Kidney (tissue), 14 donors: ENCODE measurements around the gene ZPLD1. TPM values are rescaled to one million over a fixed set of nuclear protein-coding genes. Genes with fewer than 3 reads are reported as not detected.

ENCODE experiments used
- DNase-seq, 5 donors: peaks; one replicate each; pipeline ENCODE4 v3.0.0-alpha.2; 2013 to 2020
- FAIRE-seq: peaks from 2 replicates; lab custom pipeline; 2012; peaks lifted over from hg19 to GRCh38; lab: Jason Lieb, UNC
- H3K27ac ChIP-seq, 2 donors: one replicate each; pipeline ENCODE4 v1.7.0; 2013; ENCODE audit warnings: low read depth in 2 of 2, low read length in 2 of 2, inconsistent platforms in 1 of 2
- H3K27me3 ChIP-seq: one replicate; pipeline ENCODE4 v1.7.1; 2013; ENCODE audit warnings: low read length, inconsistent platforms; ENCODE audit not compliant: control insufficient read depth, insufficient read depth
- H3K36me3 ChIP-seq, 3 donors: one replicate each; pipeline versions ENCODE4 v1.7.0 to v1.7.1; 2013; ENCODE audit warnings: low read length in 3 of 3, control low read depth in 1 of 3, inconsistent platforms in 1 of 3; ENCODE audit not compliant: insufficient read depth in 3 of 3, control insufficient read depth in 2 of 3
- H3K4me1 ChIP-seq, 3 donors: one replicate each; pipeline versions ENCODE4 v1.7.0 to v1.7.1; 2013; ENCODE audit warnings: low read length in 3 of 3, inconsistent platforms in 1 of 3, low read depth in 1 of 3; ENCODE audit not compliant: control insufficient read depth in 2 of 3, insufficient read depth in 2 of 3
- H3K4me3 ChIP-seq, 3 donors: one replicate each; pipeline versions ENCODE4 v1.7.0 to v1.8.1; 2013; ENCODE audit warnings: low read length in 3 of 3, control low read depth in 1 of 3, inconsistent platforms in 1 of 3
- H3K9ac ChIP-seq, 3 donors: one replicate each; pipeline versions ENCODE4 v1.7.0 to v1.7.1; 2013; ENCODE audit warnings: low read length in 3 of 3, control low read depth in 1 of 3, inconsistent platforms in 1 of 3
- H3K9me3 ChIP-seq, 3 donors: one replicate each; pipeline versions ENCODE4 v1.7.0 to v1.7.1; 2013; ENCODE audit warnings: low read length in 3 of 3, control low read depth in 1 of 3, inconsistent platforms in 1 of 3; ENCODE audit not compliant: control insufficient read depth in 2 of 3, insufficient read depth in 1 of 3
- intact Hi-C: fragments of 100-400 bp; cut with DNase I; formaldehyde crosslinking; loops from one replicate; pipeline ENCODE4 v1.11.1; 2022
- polyA plus RNA-seq: library from polyadenylated mRNA; stranded (reverse); fragments of 350-450 nt; fragmentation: Illumina TruSeq; extraction: RNeasy Lipid Tissue Mini Kit (QIAGEN cat#74804); gene quantifications from one replicate; pipeline ENCODE4 v1.2.3, GENCODE V29; 2014; ENCODE audit warnings: low read depth, low replicate concordance; ENCODE audit not compliant: insufficient read depth
- total RNA-seq: library from RNA; stranded (reverse); fragmentation: NEBNext Ultra II Directional; extraction: Animal tissue kit (Norgen Biotek cat#: 25700); gene quantifications from one replicate; pipeline ENCODE4 v1.2.1, GENCODE V29; 2021
- TF ChIP-seq, protein P1 (sequence below): IDR thresholded peaks from 3 replicates; pipeline ENCODE4 v1.5.1; 2012; ENCODE audit warnings: mild to moderate bottlenecking, moderate library complexity, borderline replicate concordance; ENCODE audit not compliant: insufficient read depth; ENCODE audit errors: extremely low read depth
- donor health status: control.
- donor health status: control.
- donor health status: control.
- donor health status: control.
- donor health status: control.
- donor health status: DM: yes; HTN: yes; CAD: no.
- donor health status: Normal renal cell carcinoma (clear cell type).

The ZPLD1 gene
- total and polyA plus RNA-seq, 2 donors from 2014 or later = 1.2 TPM; not detected in 1

DNA sequence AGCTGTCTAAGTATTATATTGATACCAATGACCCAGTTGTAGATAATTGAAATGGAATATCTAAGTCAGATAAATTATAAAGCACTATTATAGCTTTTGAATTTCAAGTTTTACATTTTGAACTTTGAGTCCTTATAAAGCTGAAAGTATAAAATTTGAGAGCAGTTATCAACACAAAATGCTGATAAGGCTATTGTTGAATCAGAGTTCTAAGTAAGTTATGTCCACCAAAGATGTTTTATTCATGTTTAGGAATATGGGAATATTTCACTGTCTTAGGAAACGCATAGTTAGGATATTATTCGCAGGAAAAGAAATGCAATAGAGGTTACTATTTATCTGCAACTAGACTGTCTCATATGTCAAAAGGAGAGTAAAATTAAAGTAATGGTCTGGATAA lies 29.4 kb downstream of the ZPLD1 start:
- no peak overlapping the region for H3K27ac ChIP-seq
- TF ChIP-seq, protein P1, sequence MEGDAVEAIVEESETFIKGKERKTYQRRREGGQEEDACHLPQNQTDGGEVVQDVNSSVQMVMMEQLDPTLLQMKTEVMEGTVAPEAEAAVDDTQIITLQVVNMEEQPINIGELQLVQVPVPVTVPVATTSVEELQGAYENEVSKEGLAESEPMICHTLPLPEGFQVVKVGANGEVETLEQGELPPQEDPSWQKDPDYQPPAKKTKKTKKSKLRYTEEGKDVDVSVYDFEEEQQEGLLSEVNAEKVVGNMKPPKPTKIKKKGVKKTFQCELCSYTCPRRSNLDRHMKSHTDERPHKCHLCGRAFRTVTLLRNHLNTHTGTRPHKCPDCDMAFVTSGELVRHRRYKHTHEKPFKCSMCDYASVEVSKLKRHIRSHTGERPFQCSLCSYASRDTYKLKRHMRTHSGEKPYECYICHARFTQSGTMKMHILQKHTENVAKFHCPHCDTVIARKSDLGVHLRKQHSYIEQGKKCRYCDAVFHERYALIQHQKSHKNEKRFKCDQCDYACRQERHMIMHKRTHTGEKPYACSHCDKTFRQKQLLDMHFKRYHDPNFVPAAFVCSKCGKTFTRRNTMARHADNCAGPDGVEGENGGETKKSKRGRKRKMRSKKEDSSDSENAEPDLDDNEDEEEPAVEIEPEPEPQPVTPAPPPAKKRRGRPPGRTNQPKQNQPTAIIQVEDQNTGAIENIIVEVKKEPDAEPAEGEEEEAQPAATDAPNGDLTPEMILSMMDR = no peak
- H3K27me3 ChIP-seq = no peaks in the 10 kb centered on the region
- H3K36me3 ChIP-seq = no peaks in the 10 kb centered on the region
- intact Hi-C loops = no loop called here
- DNase-seq = no peak
- no peaks in the 10 kb centered on the region for H3K9me3 ChIP-seq
- no peak overlapping the region for H3K9ac ChIP-seq
- no peak for FAIRE-seq
- H3K4me3 ChIP-seq = no peak overlapping the region
- no peaks in the 10 kb centered on the region for H3K4me1 ChIP-seq

GRCh38 chr3:102466001-102466400 lies 31.2 kb downstream of the ZPLD1 start:
- FAIRE-seq (no peak), DNase-seq (peak in 1 of 5 donors; percentile 30)
- H3K36me3 ChIP-seq = no peaks in the 10 kb centered on the region
- H3K4me3 ChIP-seq = no peak overlapping the region
- H3K27me3 ChIP-seq = no peaks in the 10 kb centered on the region
- TF ChIP-seq, protein P1 = no peak
- no peaks in the 10 kb centered on the region for H3K9me3 ChIP-seq
- intact Hi-C loops = no loop called here
- no peak overlapping the region for H3K9ac ChIP-seq
- no peaks in the 10 kb centered on the region for H3K4me1 ChIP-seq
- no peak overlapping the region for H3K27ac ChIP-seq

DNA sequence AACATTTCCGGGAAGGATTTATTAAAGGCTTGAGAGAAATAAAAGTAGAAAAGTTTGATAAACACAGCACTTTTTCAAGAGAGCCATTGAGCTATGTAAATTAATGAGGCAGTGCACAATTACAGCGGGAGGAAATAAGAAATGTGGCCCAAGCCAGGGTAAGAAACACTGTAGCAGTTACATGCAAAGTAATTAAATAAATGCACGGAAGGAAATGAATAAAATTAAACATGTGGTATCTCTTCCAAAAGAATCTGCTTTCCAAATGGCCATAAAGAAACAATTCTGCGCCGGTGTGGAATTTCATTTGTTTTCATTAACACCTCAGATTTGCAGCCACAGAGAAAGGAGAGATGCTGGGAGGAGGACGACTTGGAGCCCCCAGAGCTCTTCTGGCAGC lies 35.3 kb downstream of the ZPLD1 start:
- peak in 3 of 5 donors; percentile 25 to 74 (median 60) for DNase-seq
- Histone ChIP-seq H3K9ac (no peak overlapping the region), H3K4me1 (peaks cover 0 to 4% (median 0%) of the 10 kb centered on the region in 3 donors), H3K36me3 (no peaks in the 10 kb centered on the region), H3K4me3 (no peak overlapping the region), H3K9me3 (no peaks in the 10 kb centered on the region), H3K27ac (no peak overlapping the region), H3K27me3 (no peaks in the 10 kb centered on the region)
- TF ChIP-seq, protein P1 = no peak
- intact Hi-C loops = no loop called here
- FAIRE-seq = no peak

- intact Hi-C loops = no loop called here
- Histone ChIP-seq H3K9me3 (no peaks in the 10 kb centered on the region), H3K27me3 (no peaks in the 10 kb centered on the region), H3K4me1 (peaks cover 0 to 6% (median 0%) of the 10 kb centered on the region in 3 donors), H3K9ac (no peak overlapping the region), H3K36me3 (no peaks in the 10 kb centered on the region), H3K4me3 (no peak overlapping the region), H3K27ac (no peak overlapping the region)
- TF ChIP-seq, protein P1 = peak; percentile 24
- FAIRE-seq = no peak
- peak in 2 of 5 donors; percentile 15 to 47 for DNase-seq
These were observed 36.2 kb downstream of the ZPLD1 start for GRCh38 chr3:102471001-102471400.
